H1 (cell line): ENCODE results near the gene MSI2. TPM values are rescaled to one million over a fixed set of nuclear protein-coding genes. Genes with fewer than 3 reads are reported as not detected.

ENCODE experiments used
- CHD7 ChIP-seq: fragments of 300-600 bp; sonication (generic); IDR thresholded peaks from 2 replicates; pipeline ENCODE4 v1.7.1; 2012; ENCODE audit warnings: low read length, moderate library complexity, mild to moderate bottlenecking, inconsistent platforms; ENCODE audit not compliant: insufficient replicate concordance
- CTBP2 ChIP-seq: IDR thresholded peaks from 2 replicates; pipeline ENCODE4 v1.7.0; 2011; ENCODE audit warnings: borderline replicate concordance, mild to moderate bottlenecking, moderate library complexity, mixed read lengths, low read length; ENCODE audit not compliant: insufficient read depth, insufficient read length
- E2F6 ChIP-seq: IDR thresholded peaks from 2 replicates; pipeline ENCODE4 v1.6.1; 2012; ENCODE audit warnings: inconsistent platforms
- HDAC6 ChIP-seq: IDR thresholded peaks from one replicate; pipeline ENCODE4 v1.7.1; 2012; ENCODE audit warnings: low read depth, mild to moderate bottlenecking, inconsistent platforms, low read length, moderate library complexity
- POU5F1 ChIP-seq: IDR thresholded peaks from 2 replicates; pipeline ENCODE4 v1.6.1; 2011; ENCODE audit warnings: low read depth, mild to moderate bottlenecking, low read length, moderate library complexity
- RNF2 ChIP-seq: fragments of 200-900, 300-1000 bp; sonication (generic); IDR thresholded peaks from 2 replicates; pipeline ENCODE4 v1.7.1; 2016; ENCODE audit warnings: borderline replicate concordance, low read depth, mild to moderate bottlenecking, antibody characterized with exemption, low read length; ENCODE audit not compliant: poor library complexity, severe bottlenecking; ENCODE audit errors: missing control alignments
- RXRA ChIP-seq: IDR thresholded peaks from 2 replicates; pipeline ENCODE4 v1.6.1; 2011; ENCODE audit warnings: low read depth, mild to moderate bottlenecking, low read length, moderate library complexity; ENCODE audit not compliant: insufficient read depth
- SP1 ChIP-seq: IDR thresholded peaks from 2 replicates; pipeline ENCODE4 v1.6.1; 2011; ENCODE audit warnings: low read depth, low read length
- TCF12 ChIP-seq: IDR thresholded peaks from 2 replicates; pipeline ENCODE4 v1.6.1; 2011; ENCODE audit warnings: low read depth, mild to moderate bottlenecking, low read length
- YY1 ChIP-seq: IDR thresholded peaks from 2 replicates; pipeline ENCODE4 v1.6.1; 2011; ENCODE audit warnings: low read depth, mild to moderate bottlenecking, low read length
- polyA plus RNA-seq, 7 experiments: library from polyadenylated mRNA; depleted of rRNA in 3 of 7; stranded (reverse) in 5 of 7; unstranded in 2 of 7; fragments of >200 nt in 5 of 7; fragments of 200-250 nt in 2 of 7; gene quantifications; 1 replicate in 5 of 7; 2 replicates in 1 of 7; 4 replicates in 1 of 7; pipeline versions ENCODE4 v1.2.1 to v1.2.3, GENCODE V29; 2011 to 2013; ENCODE audit warnings: missing spikeins in 2 of 7, mixed read lengths in 2 of 7
- total RNA-seq: library from RNA; stranded (reverse); fragmentation: NEBNext Ultra II Directional; extraction: Animal tissue kit (Norgen Biotek cat#: 25700); gene quantifications from 2 replicates; pipeline ENCODE4 v1.2.1, GENCODE V29; 2021

Gene MSI2
- total and polyA plus RNA-seq, 2 of the 8 experiments (the other 6 are each of a cell fraction or from before 2014, with no cell fraction given), result 36.7 to 80.6 TPM

GRCh38 chr17:57466017-57466471 lies 209.7 kb downstream of the MSI2 start (continued):
- TF ChIP-seq CHD7, result peak; percentile 45
- TF ChIP-seq TCF12, result 0 out of 2 replicates have a peak, but pooled peaks have one; percentile 16
- TF ChIP-seq HDAC6, result no peak
- peak; percentile 88 for TF ChIP-seq POU5F1
- TF ChIP-seq YY1, result 0 out of 2 replicates have a peak, but pooled peaks have one; percentile 52
- no peak for TF ChIP-seq E2F6
- TF ChIP-seq SP1, result 0 out of 2 replicates have a peak, but pooled peaks have one; percentile 60
- no peak for TF ChIP-seq RNF2
- peak; percentile 64 for TF ChIP-seq CTBP2
- TF ChIP-seq RXRA, result 0 out of 2 replicates have a peak, but pooled peaks have one; percentile 18
